Nephron (organoid): ENCODE results near the gene GPR4.

ENCODE experiments used
- H3K27ac Mint-ChIP-seq, 3 experiments: 2 replicates each; pipeline ENCODE4 v1.8.0; 2020; ENCODE audit warnings: mixed read lengths in 3 of 3, mild to moderate bottlenecking in 2 of 3, moderate library complexity in 1 of 3
- H3K27me3 Mint-ChIP-seq: 2 replicates; pipeline ENCODE4 v1.8.0; 2021; ENCODE audit warnings: low read depth, mild to moderate bottlenecking, moderate library complexity, mixed read lengths
- H3K36me3 Mint-ChIP-seq: 2 replicates; pipeline ENCODE4 v1.8.0; 2020; ENCODE audit warnings: low read depth, mixed read lengths
- H3K4me1 Mint-ChIP-seq: 2 replicates; pipeline ENCODE4 v1.8.0; 2020; ENCODE audit warnings: mixed read lengths
- H3K4me3 Mint-ChIP-seq, 3 experiments: 2 replicates each; pipeline ENCODE4 v1.8.0; 2020; ENCODE audit warnings: mild to moderate bottlenecking in 3 of 3, mixed read lengths in 3 of 3, moderate library complexity in 2 of 3
- H3K9me3 Mint-ChIP-seq: 2 replicates; pipeline ENCODE4 v1.8.0; 2020; ENCODE audit warnings: mixed read lengths
- TF ChIP-seq, protein P1 (sequence below), 3 experiments: fragments of 200-600 bp; sonication (generic); IDR thresholded peaks; one replicate each; pipeline ENCODE4 v1.5.0; 2021; ENCODE audit warnings: antibody characterized with exemption in 3 of 3; ENCODE audit not compliant: unreplicated experiment in 3 of 3

GPR4 gene

DNA sequence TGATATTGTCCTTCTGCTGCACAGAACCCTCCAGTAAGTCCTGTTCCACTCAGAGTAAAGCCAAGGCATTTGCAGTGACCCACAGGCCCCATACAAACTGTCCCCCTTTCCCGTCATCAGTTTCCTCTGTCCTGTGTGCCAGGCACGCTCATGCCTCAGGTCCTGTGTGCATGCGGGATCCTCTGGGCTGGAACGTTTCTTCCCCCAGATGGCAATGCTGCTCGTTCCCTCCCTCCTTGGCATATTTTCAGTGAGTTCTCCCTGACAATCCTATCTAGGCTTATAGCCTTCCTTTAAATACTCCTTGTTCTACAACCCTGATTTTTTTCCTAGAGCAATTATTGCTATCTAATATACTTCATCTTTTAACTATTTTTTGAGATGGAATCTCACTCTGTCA lies 23.2 kb downstream of the GPR4 start:
- peak overlapping the region in 1 of 3 experiments; percentile 54 for H3K27ac Mint-ChIP-seq
- H3K27me3 Mint-ChIP-seq, result no peaks in the 10 kb centered on the region
- H3K9me3 Mint-ChIP-seq, result no peaks in the 10 kb centered on the region
- H3K4me1 Mint-ChIP-seq, result peaks cover 19% of the 10 kb centered on the region
- H3K4me3 Mint-ChIP-seq, result no peak overlapping the region
- TF ChIP-seq, protein P1, sequence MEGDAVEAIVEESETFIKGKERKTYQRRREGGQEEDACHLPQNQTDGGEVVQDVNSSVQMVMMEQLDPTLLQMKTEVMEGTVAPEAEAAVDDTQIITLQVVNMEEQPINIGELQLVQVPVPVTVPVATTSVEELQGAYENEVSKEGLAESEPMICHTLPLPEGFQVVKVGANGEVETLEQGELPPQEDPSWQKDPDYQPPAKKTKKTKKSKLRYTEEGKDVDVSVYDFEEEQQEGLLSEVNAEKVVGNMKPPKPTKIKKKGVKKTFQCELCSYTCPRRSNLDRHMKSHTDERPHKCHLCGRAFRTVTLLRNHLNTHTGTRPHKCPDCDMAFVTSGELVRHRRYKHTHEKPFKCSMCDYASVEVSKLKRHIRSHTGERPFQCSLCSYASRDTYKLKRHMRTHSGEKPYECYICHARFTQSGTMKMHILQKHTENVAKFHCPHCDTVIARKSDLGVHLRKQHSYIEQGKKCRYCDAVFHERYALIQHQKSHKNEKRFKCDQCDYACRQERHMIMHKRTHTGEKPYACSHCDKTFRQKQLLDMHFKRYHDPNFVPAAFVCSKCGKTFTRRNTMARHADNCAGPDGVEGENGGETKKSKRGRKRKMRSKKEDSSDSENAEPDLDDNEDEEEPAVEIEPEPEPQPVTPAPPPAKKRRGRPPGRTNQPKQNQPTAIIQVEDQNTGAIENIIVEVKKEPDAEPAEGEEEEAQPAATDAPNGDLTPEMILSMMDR (IDR thresholded peaks at IDR 0.05; ENCODE audit: unreplicated experiment in 3 of 3), result no peak
- no peaks in the 10 kb centered on the region for H3K36me3 Mint-ChIP-seq

DNA sequence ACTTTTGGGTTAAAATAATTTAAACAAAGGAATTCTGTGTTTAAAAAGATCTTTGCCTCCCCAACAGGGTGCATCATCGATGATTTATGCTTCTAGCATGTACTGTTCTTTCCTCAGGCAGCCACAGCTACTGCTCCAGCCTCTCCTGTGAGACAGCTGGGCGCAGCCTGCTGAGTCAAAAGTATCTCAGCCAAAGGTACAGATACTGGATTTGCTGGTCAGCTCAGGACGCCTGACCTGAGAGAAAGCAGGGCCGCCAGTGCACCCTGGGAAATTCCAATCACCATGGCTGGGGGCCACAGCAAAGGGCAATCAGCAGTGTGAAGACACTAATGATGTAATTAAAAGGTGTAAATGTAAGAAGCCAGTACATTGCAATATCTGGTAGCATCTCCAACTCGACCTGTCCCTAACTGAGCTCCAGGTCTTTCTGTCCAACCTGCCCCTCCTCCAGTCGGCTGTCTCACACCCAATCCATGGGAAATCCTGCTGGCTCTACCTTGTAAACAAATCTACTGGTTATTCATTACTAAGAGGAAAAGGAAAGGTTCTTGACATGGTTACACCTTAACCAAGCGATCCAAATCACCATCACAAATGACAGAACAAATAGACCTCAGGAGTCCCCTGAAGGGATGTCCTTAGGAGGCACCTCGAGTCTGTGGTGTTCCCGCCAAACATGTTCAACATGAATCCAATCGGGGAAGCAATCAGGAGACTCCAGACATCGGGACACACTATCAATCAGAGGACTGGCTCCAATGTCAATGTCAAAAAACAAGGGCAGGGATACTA lies 24.7 kb downstream of the GPR4 start:
- Mint-ChIP-seq H3K27me3 (no peaks in the 10 kb centered on the region), H3K27ac (peak overlapping the region; percentile 71 to 89 (median 82)), H3K9me3 (no peaks in the 10 kb centered on the region), H3K4me1 (peaks cover 19% of the 10 kb centered on the region), H3K36me3 (no peaks in the 10 kb centered on the region), H3K4me3 (peak overlapping the region in 2 of 3 experiments; percentile 9 to 36)
- TF ChIP-seq, protein P1 (IDR thresholded peaks at IDR 0.05; ENCODE audit: unreplicated experiment in 3 of 3), result no peak

DNA sequence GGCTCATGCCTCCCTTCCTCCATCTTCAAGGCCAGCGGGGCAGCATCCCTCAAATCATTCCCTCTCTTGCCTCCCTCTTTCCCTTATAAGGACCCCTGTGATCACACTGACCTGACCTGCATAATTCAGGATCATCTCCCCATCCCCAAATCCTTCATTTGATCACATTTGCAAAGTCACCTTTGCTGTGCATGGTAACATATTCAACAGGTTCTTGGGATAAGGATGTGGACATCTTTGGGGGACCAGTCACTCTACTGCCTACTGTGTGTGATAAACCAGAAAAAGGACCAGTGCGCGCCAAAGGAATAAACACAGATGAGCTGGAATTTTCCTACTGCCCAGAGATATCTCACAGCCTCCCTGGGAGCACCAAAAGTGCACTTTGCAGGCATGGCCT lies 25.3 kb downstream of the GPR4 start:
- H3K4me3 Mint-ChIP-seq, result no peak overlapping the region
- H3K36me3 Mint-ChIP-seq, result no peaks in the 10 kb centered on the region
- H3K27ac Mint-ChIP-seq, result peak overlapping the region; percentile 71 to 89 (median 82)
- no peaks in the 10 kb centered on the region for H3K27me3 Mint-ChIP-seq
- TF ChIP-seq, protein P1 (IDR thresholded peaks at IDR 0.05; ENCODE audit: unreplicated experiment in 3 of 3), result no peak
- no peaks in the 10 kb centered on the region for H3K9me3 Mint-ChIP-seq
- H3K4me1 Mint-ChIP-seq, result peaks cover 19% of the 10 kb centered on the region

DNA sequence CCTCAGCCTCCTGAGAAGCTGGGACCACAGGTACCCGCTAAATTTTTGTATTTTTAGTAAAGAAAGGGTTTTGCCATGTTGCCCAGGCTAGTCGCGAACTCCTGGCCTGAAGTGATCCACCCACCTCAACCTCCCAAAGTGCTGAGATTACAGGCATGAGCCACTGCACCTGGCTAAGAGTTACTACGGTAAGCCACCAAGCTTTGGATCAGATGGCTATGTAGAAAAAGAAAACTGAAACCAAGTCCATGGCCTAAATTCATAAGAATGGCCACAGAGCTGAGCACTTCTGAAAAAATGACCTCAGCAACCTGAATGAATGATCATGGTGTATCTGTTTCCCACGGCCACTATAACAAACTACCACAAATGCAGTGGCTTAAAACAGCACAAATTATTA lies 26.8 kb downstream of the GPR4 start:
- no peak overlapping the region for H3K27ac Mint-ChIP-seq
- H3K27me3 Mint-ChIP-seq, result no peaks in the 10 kb centered on the region
- H3K9me3 Mint-ChIP-seq, result no peaks in the 10 kb centered on the region
- TF ChIP-seq, protein P1 (IDR thresholded peaks at IDR 0.05; ENCODE audit: unreplicated experiment in 3 of 3), result no peak
- H3K4me1 Mint-ChIP-seq, result peaks cover 19% of the 10 kb centered on the region
- H3K36me3 Mint-ChIP-seq, result no peaks in the 10 kb centered on the region
- H3K4me3 Mint-ChIP-seq, result no peak overlapping the region

DNA sequence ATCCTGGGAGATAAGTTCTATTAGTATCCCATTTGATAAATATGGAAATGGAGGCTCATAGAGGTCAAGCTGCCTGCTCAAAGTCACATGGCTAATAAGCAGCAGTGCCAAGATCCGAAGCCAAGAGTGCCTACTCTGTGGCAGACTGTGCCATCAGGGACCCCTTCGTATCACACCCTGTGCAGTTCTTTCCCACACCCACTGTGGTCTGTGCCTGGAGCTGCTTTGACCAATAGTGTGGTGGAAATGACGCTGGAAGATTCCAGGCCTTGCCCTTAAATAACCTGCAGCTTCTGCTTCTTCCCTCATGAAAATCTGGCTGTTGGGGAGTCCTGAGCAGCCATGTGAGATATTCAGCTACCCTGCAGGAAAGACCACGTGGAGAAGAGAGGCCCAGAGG lies 27.5 kb downstream of the GPR4 start:
- no peaks in the 10 kb centered on the region for H3K9me3 Mint-ChIP-seq
- H3K4me1 Mint-ChIP-seq, result peaks cover 19% of the 10 kb centered on the region
- TF ChIP-seq, protein P1 (IDR thresholded peaks at IDR 0.05; ENCODE audit: unreplicated experiment in 3 of 3), result no peak
- H3K27me3 Mint-ChIP-seq, result no peaks in the 10 kb centered on the region
- H3K36me3 Mint-ChIP-seq, result peaks cover 7% of the 10 kb centered on the region
- no peak overlapping the region for H3K4me3 Mint-ChIP-seq
- no peak overlapping the region for H3K27ac Mint-ChIP-seq
